ENCODE measurements around the gene CD101. TPM values are rescaled to one million over a fixed set of nuclear protein-coding genes. Genes with fewer than 3 reads are reported as not detected.

The CD101 gene
- total and polyA plus RNA-seq, 2 experiments from 2014 or later, result 0.43 to 0.92 TPM

DNA sequence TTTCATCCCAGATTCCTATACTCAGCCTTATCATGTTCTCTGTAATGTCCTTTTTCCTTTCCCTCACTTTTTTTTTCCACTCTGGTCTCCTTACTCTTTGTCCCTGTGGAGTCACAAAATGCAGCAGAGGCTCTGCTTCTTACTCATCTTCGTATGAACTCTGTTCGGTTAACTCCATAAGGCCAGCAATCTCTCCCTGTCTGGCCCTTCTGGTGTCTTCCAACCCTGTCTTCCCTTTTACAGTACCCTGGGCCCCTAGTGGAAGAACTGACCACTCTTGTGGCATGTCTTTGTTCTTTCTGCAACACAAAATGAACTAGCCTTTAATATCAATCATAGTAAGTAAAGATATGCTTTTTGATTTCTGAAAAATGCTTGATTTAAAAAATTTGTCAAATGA, 7.1 kb downstream of the CD101 start:
- TF ChIP-seq, protein P1, sequence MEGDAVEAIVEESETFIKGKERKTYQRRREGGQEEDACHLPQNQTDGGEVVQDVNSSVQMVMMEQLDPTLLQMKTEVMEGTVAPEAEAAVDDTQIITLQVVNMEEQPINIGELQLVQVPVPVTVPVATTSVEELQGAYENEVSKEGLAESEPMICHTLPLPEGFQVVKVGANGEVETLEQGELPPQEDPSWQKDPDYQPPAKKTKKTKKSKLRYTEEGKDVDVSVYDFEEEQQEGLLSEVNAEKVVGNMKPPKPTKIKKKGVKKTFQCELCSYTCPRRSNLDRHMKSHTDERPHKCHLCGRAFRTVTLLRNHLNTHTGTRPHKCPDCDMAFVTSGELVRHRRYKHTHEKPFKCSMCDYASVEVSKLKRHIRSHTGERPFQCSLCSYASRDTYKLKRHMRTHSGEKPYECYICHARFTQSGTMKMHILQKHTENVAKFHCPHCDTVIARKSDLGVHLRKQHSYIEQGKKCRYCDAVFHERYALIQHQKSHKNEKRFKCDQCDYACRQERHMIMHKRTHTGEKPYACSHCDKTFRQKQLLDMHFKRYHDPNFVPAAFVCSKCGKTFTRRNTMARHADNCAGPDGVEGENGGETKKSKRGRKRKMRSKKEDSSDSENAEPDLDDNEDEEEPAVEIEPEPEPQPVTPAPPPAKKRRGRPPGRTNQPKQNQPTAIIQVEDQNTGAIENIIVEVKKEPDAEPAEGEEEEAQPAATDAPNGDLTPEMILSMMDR (IDR thresholded peaks at IDR 0.05; ENCODE audit: low read depth, low read length), result peak; percentile 6
- DNase-seq (ENCODE audit: low read depth in 1 of 2, low spot score in 1 of 2), result no peak
- no peaks in the 10 kb centered on the region for H3K27me3 ChIP-seq

DNA sequence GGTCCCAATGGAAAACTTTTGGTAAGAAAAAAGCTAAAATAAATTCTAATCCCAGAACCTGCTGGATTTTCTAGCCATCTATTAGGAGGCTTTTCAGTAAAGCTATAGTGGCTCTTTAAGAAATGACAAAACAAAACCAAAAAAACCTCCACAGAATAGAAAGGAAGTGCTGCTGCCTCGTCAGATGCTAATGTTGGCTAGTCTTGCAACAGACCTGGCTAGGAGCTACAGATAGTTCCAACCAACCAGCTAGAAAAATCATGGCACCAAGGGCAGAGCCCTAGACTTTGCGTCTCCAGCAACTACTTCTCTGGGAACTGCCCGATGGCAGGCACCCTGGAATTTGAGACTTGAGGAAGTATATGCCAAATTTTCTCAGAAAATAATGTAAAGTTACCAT, 7.6 kb downstream of the CD101 start:
- Histone ChIP-seq H3K36me3 (no peaks in the 10 kb centered on the region), H3K27ac (no peak overlapping the region), H3K4me1 (ENCODE audit: low read depth) (no peaks in the 10 kb centered on the region), H3K9me3 (ENCODE audit: low read depth) (no peaks in the 10 kb centered on the region), H3K27me3 (no peaks in the 10 kb centered on the region), H3K4me3 (no peak overlapping the region)
- TF ChIP-seq, protein P1 (IDR thresholded peaks at IDR 0.05; ENCODE audit: low read depth, low read length), result no peak
- peak in 1 of 2 donors; percentile 68 for DNase-seq (ENCODE audit: low read depth in 1 of 2, low spot score in 1 of 2)

More for the DNA sequence above, 7.1 kb downstream of the CD101 start:
- H3K36me3 ChIP-seq, result no peaks in the 10 kb centered on the region
- H3K4me3 ChIP-seq, result no peak overlapping the region
- H3K9me3 ChIP-seq (ENCODE audit: low read depth), result no peaks in the 10 kb centered on the region
- H3K4me1 ChIP-seq (ENCODE audit: low read depth), result no peaks in the 10 kb centered on the region
- no peak overlapping the region for H3K27ac ChIP-seq

DNA sequence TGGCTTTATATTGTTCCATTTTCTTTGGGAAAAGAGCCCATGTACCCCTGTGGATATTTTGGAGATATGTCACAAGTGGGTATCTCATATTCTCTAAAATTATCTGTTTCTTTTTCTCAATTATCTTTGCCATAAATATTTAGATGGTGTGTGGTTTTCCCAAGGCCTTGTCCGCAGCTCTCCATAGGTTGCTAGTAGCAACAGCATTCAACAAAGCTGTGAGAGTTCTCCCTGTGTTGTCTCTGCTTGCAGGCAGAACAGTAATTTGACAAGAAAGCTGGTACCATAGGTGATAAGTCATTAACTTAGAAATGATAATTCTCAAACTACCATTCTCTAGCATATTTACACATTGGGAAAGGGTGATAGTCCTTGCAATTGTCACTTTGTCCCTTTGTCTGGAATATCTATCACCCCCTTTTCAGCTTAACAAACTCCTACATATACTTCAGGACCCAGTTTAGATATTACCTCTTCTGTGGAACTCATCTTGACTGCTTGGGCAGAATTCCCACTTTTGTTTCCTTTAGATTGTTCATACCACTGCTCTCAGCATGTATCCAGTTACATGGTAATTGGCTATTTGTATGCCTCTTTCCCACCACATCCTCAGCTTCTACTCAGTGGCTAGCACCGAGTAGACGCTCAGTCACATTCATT, 8.9 kb downstream of the CD101 start:
- Histone ChIP-seq H3K9me3 (ENCODE audit: low read depth) (no peaks in the 10 kb centered on the region), H3K4me1 (ENCODE audit: low read depth) (no peaks in the 10 kb centered on the region), H3K27me3 (no peaks in the 10 kb centered on the region), H3K36me3 (no peaks in the 10 kb centered on the region), H3K27ac (no peak overlapping the region), H3K4me3 (no peak overlapping the region)
- DNase-seq (ENCODE audit: low read depth in 1 of 2, low spot score in 1 of 2), result no peak
- TF ChIP-seq, protein P1 (IDR thresholded peaks at IDR 0.05; ENCODE audit: low read depth, low read length), result no peak

DNA sequence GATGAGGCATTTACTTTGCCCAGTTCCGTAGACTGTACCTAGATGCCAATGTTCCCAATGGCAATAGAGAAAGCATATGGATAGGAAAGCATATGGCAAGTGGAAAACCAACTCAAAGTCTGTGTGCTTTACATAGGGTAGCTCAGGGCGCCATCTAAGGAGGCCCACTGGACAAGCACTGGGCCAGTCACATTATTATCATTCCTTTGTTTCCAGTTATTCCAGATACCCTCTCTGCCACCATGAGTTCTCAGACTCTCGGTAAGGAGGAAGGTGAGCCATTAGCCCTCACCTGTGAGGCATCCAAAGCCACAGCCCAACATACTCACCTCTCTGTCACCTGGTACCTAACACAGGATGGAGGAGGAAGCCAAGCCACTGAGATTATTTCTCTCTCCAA, 9.8 kb downstream of the CD101 start:
- Histone ChIP-seq H3K4me3 (no peak overlapping the region), H3K27ac (no peak overlapping the region), H3K27me3 (no peaks in the 10 kb centered on the region), H3K9me3 (ENCODE audit: low read depth) (no peaks in the 10 kb centered on the region), H3K36me3 (no peaks in the 10 kb centered on the region), H3K4me1 (ENCODE audit: low read depth) (no peaks in the 10 kb centered on the region)
- TF ChIP-seq, protein P1 (IDR thresholded peaks at IDR 0.05; ENCODE audit: low read depth, low read length), result no peak
- no peak for DNase-seq (ENCODE audit: low read depth in 1 of 2, low spot score in 1 of 2)

DNA sequence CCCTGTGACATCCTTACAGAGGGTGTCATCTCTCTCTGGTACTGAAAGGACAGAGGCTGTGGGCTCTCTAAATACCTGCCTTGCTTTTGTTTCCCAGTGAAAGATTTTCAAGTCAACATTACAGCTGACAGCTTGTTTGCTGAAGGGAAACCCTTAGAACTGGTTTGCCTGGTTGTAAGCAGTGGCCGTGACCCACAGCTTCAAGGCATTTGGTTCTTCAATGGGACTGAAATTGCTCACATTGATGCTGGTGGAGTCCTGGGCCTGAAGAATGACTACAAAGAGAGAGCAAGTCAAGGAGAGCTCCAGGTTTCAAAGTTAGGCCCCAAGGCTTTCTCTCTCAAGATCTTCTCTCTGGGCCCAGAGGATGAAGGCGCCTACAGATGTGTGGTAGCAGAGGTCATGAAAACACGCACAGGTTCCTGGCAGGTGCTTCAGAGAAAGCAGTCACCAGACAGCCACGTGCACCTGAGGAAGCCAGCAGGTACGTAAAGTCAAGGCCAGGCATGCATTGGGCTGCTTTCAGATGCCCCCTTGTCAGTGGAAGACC, 11.8 kb downstream of the CD101 start:
- Histone ChIP-seq H3K4me3 (no peak overlapping the region), H3K4me1 (ENCODE audit: low read depth) (no peaks in the 10 kb centered on the region), H3K9me3 (ENCODE audit: low read depth) (no peaks in the 10 kb centered on the region), H3K27me3 (no peaks in the 10 kb centered on the region), H3K27ac (no peak overlapping the region), H3K36me3 (no peaks in the 10 kb centered on the region)
- TF ChIP-seq, protein P1 (IDR thresholded peaks at IDR 0.05; ENCODE audit: low read depth, low read length), result no peak
- DNase-seq (ENCODE audit: low read depth in 1 of 2, low spot score in 1 of 2), result no peak
